HG03457 (cell line): ENCODE results near the gene SLITRK2.

Experiments
- ATAC-seq: cut with Tn5 transposase; IDR thresholded peaks from one replicate; pipeline ENCODE4 v1.9.1; 2021; ENCODE audit warnings: moderate number of reproducible peaks; ENCODE audit not compliant: unreplicated experiment

The SLITRK2 gene

DNA sequence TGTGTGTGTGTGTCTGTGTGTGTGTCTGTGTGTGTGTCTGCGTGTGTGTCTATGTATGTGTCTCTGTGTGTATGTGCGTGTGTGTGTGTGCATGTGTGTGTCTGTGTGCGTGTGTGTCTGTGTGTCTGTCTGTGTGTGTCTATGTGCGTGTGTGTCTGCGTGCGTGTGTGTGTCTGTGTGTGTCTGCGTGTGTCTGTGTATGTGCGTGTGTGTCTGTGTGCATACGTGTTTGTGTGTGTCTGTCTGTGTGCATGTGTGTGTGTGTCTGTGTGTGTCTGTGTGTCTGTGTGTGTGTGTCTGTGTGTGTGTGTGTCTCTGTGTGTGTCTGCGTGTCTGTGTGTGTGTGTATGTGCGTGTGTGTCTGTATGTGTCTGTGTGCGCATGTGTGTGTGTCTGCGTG, 35.6 kb downstream of the SLITRK2 start:
- no peak for ATAC-seq

DNA sequence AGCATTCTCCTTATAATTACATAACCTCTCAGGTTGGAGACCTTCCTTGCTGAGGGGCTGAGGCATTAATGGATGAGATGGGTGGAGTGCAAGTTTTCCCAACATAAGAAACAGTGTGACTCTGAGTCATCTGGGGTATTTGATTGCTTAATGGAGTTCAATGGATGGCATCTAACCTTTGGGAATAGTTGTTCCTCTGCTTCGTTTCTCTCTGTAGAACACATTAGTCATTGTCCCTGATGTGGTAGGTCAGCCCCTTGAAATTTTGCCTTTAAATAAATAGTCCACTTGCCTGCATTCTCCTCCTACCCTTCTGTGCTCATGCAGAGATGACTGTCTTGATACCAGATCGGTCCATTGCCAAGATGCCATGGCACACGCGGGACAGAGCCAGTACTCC, 38.6 kb downstream of the SLITRK2 start:
- no peak for ATAC-seq

DNA sequence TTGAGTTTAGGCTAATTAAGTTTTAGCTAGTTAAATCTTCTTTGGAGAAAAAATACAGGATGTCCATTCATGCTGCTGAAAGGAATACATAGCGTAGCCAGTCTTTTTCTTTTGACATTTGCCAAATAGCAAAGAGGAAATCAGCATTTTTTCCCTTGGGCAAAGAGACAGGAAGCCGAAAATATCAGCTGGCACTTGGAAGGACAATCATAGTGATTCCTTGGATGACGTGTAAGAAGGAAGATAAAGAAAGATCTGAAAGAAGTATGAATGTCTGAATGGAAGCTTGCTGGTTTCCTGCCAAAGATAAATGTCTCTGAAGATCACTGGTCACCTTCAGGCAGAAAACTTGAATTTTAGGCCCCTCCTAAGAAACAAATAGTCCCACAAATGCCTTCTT, 44.2 kb downstream of the SLITRK2 start:
- no peak for ATAC-seq

DNA sequence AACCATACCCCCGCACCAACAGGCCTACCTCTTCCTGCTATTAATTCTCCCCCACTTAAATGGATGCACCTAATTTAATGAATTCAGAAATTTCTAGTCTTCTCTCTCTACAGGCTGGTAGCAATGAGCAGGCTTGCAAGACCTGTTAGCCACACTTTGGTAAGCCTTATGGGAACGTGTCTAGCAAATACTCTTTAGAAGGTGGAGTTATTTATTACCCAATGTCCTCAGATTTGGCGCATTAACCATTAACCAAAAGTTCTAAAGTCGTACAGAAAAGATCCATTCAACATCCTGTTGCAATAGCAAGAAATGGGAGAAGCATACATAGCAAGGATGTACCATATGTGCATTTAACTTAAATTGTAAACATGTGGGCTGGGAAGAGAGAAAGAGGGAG, 47.5 kb downstream of the SLITRK2 start:
- ATAC-seq = no peak
